Ovary (tissue), 9 donors: ENCODE data around the gene RTL1. TPM values are rescaled to one million over a fixed set of nuclear protein-coding genes. Genes with fewer than 3 reads are reported as not detected.

Source experiments
- DNase-seq, 5 donors: peaks; one replicate each; pipeline ENCODE4 v3.0.0-alpha.2; 2019 to 2020
- H3K27ac ChIP-seq, 2 donors: fragments of 200-600 bp; one replicate each; pipeline versions ENCODE4 v1.5.1 to v1.8.0; 2019 to 2022
- H3K27me3 ChIP-seq: fragments of 200-600 bp; one replicate; pipeline ENCODE4 v1.8.0; 2022
- H3K36me3 ChIP-seq: fragments of 200-600 bp; sonication (generic); one replicate; pipeline ENCODE4 v1.5.1; 2019
- H3K4me1 ChIP-seq: one replicate; pipeline ENCODE4 v1.8.1; 2013; ENCODE audit warnings: mild to moderate bottlenecking, moderate library complexity; ENCODE audit not compliant: insufficient read depth
- H3K4me3 ChIP-seq: fragments of 200-600 bp; sonication (generic); one replicate; pipeline ENCODE4 v1.5.1; 2017
- H3K9me3 ChIP-seq, 2 donors: fragments of 200-600 bp in 1 of 2; sonication (generic) in 1 of 2; one replicate each; pipeline versions ENCODE4 v1.5.1 to v1.8.1; 2013 to 2019; ENCODE audit warnings: mild to moderate bottlenecking in 1 of 2, moderate library complexity in 1 of 2
- EP300 ChIP-seq: sonication (generic); formaldehyde crosslinking; IDR thresholded peaks from one replicate; pipeline ENCODE4 v1.6.1; 2017; ENCODE audit warnings: antibody characterized with exemption
- POLR2A ChIP-seq: fragments of 450-650 bp; IDR thresholded peaks from one replicate; pipeline ENCODE4 v1.6.1; 2017; ENCODE audit warnings: antibody characterized with exemption, mild to moderate bottlenecking, moderate library complexity
- WGBS, 3 donors: extraction: QIAGEN DNeasy Blood & Tissue Kit in 1 of 3; methylation state at CpG; one replicate each; pipeline versions ENCODE4 v1.1.5 to v1.1.7; 2013 to 2017; 5-methylcytosine and 5-hydroxymethylcytosine counted together
- intact Hi-C, 4 donors: fragments of 100-400 bp; cut with DNase I; formaldehyde crosslinking; loops; one replicate each; pipeline versions ENCODE4 v1.11.0 to v1.15.1; 2022 to 2023
- polyA plus RNA-seq, 2 donors: library from polyadenylated mRNA; stranded (reverse); fragments of 200-250 nt in 1 of 2; fragments of 350-450 nt in 1 of 2; fragmentation: Illumina TruSeq in 1 of 2; extraction: RNeasy Lipid Tissue Mini Kit (QIAGEN cat#74804) in 1 of 2; gene quantifications; one replicate each; pipeline ENCODE4 v1.2.3, GENCODE V29; 2013 to 2014
- total RNA-seq, 7 donors: library from RNA; depleted of rRNA in 2 of 7; stranded (reverse); fragments of >200 nt in 2 of 7; fragmentation: NEBNext Ultra II Directional in 3 of 7; extraction: Animal tissue kit (Norgen Biotek cat#: 25700) in 3 of 7; gene quantifications; one replicate each; pipeline versions ENCODE4 v1.1.0 to v1.2.4, GENCODE V29; 2016 to 2023
- TF ChIP-seq, protein P1 (sequence below), 3 donors: fragments of 450-650 bp in 2 of 3; fragments of 200-600 bp in 1 of 3; IDR thresholded peaks; one replicate each; pipeline versions ENCODE4 v1.5.1 to v1.8.0; 2016 to 2022; ENCODE audit warnings: antibody characterized with exemption in 3 of 3, mild to moderate bottlenecking in 1 of 3
- donor health status: DM: no; HTN: no; CAD: no; lungs with moderate emphysema.
- donor health status: DM: no; HTN: no; CAD: no.
- donor health status: Bipolar disorder and iron deficiency.
- donor health status: DM: yes; HTN: yes; CAD: no.
- donor health status: DM: no; HTN: no; CAD: no.
- donor health status: DM: yes; HTN: yes; CAD: no.

The RTL1 gene
- total and polyA plus RNA-seq, 9 donors: 0.06 to 1.3 (median 0.40) TPM; not detected in 2

DNA sequence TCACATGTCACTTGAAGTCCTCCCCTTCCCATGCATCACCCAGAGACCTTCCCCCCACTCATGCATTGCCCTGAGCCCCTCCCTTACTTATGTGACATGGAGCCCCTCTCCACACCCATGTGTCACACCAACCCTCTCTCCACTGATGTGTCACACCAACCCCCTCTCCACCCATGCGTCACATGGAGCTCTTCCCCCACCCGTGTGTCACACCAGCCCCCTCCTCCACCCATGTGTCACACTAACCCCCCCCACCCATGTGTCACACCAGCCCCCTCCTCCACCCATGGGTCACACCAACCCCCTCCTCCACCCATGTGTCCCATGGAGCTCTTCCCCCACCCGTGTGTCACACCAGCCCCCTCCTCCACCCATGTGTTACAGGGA lies 30.4 kb downstream of the RTL1 start:
- Histone ChIP-seq H3K27me3 (no peaks in the 10 kb centered on the region), H3K27ac (no peak overlapping the region), H3K4me3 (no peak overlapping the region), H3K4me1 (no peaks in the 10 kb centered on the region), H3K9me3 (no peaks in the 10 kb centered on the region), H3K36me3 (no peaks in the 10 kb centered on the region)
- no peak for TF ChIP-seq POLR2A
- TF ChIP-seq, protein P1, sequence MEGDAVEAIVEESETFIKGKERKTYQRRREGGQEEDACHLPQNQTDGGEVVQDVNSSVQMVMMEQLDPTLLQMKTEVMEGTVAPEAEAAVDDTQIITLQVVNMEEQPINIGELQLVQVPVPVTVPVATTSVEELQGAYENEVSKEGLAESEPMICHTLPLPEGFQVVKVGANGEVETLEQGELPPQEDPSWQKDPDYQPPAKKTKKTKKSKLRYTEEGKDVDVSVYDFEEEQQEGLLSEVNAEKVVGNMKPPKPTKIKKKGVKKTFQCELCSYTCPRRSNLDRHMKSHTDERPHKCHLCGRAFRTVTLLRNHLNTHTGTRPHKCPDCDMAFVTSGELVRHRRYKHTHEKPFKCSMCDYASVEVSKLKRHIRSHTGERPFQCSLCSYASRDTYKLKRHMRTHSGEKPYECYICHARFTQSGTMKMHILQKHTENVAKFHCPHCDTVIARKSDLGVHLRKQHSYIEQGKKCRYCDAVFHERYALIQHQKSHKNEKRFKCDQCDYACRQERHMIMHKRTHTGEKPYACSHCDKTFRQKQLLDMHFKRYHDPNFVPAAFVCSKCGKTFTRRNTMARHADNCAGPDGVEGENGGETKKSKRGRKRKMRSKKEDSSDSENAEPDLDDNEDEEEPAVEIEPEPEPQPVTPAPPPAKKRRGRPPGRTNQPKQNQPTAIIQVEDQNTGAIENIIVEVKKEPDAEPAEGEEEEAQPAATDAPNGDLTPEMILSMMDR (IDR thresholded peaks at IDR 0.05): no peak
- TF ChIP-seq EP300: no peak
- intact Hi-C loops: loop anchor here in 1 of 4 donors (10.0 kb wide), 1 partner anchor 1522 kb away; no protein-coding TSS in a partner anchor
- 57 to 62% (median 58%) methylated on average over 3 of the region's 3 CpGs for WGBS, 3 donors
- DNase-seq: peak in 1 of 5 donors; percentile 29

- peak in 2 of 5 donors; percentile 17 to 40 for DNase-seq
Observed at GRCh38 chr14:100872259-100873095, 31.0 kb downstream of the RTL1 start.

GRCh38 chr14:100871234-100872186 lies 32.0 kb downstream of the RTL1 start:
- TF ChIP-seq EP300 (no peak), POLR2A (no peak)
- TF ChIP-seq, protein P1 (IDR thresholded peaks at IDR 0.05): no peak
- Histone ChIP-seq H3K27ac (no peak overlapping the region), H3K9me3 (no peaks in the 10 kb centered on the region), H3K27me3 (no peaks in the 10 kb centered on the region), H3K36me3 (no peaks in the 10 kb centered on the region), H3K4me3 (no peak overlapping the region), H3K4me1 (no peaks in the 10 kb centered on the region)
- intact Hi-C loops: loop anchor here in 1 of 4 donors (10.0 kb wide), 1 partner anchor 1523 kb away; no protein-coding TSS in a partner anchor
- peak in 2 of 5 donors; percentile 16 to 32 for DNase-seq
- 75 to 79% (median 75%) methylated on average over 16 of the region's 16 CpGs for WGBS, 3 donors

More at GRCh38 chr14:100872259-100873095, 31.0 kb downstream of the RTL1 start:
- H3K27me3 ChIP-seq: no peaks in the 10 kb centered on the region
- 71 to 76% (median 74%) methylated on average over 15 of the region's 15 CpGs for WGBS, 3 donors
- H3K4me1 ChIP-seq: no peaks in the 10 kb centered on the region
- no peaks in the 10 kb centered on the region for H3K9me3 ChIP-seq
- intact Hi-C loops: loop anchor here in 1 of 4 donors (10.0 kb wide), 1 partner anchor 1522 kb away; no protein-coding TSS in a partner anchor
- no peak overlapping the region for H3K27ac ChIP-seq
- no peaks in the 10 kb centered on the region for H3K36me3 ChIP-seq
- no peak overlapping the region for H3K4me3 ChIP-seq
- TF ChIP-seq POLR2A (no peak), EP300 (no peak)
- TF ChIP-seq, protein P1 (IDR thresholded peaks at IDR 0.05): no peak
